IPS-11a (cell line): ENCODE measurements around the gene ABLIM3.

ENCODE experiments used
- H3K4me3 ChIP-seq: one replicate; pipeline ENCODE4 v1.5.1; 2013; ENCODE audit warnings: low read depth, low read length, control low read depth

Gene ABLIM3

DNA sequence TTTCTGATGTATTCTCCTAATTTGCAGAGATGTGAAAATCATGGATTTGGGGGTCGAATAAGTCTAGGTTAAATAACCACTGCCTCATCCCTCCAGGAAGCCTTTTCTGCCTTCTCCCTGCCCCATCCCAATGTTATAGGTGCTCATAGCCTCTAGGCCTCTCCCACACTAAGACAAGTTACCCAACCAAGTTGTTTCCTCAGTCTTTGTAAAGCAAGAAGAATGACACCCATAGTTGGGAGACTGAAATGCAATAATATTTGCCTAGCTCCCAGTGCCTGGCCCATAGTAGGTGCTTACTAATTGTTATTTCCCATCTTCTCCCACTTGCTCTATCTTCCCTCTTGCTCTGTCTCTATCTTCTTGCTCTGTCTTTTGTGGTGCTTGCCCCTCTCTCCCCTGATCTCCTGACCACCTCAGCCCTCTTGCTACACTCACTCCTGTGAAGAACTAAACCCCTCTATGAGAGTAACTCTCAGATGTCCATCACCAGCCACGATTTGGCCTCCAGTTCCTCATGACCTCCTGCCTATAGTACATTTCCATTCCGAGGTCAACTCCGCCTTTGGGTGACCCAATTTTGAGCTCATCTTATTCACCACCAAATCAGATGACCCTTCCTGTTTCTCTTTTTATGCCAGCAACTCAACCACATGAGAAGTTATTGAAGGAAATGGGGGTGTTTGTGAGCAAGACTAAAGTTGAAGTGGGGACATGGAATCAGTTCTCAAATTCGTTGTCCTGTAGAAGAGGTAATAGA, 137.3 kb downstream of the ABLIM3 start:
- H3K4me3 ChIP-seq: no peak overlapping the region

GRCh38 chr5:149279661-149280060, 138.4 kb downstream of the ABLIM3 start:
- H3K4me3 ChIP-seq: no peak overlapping the region

- no peak overlapping the region for H3K4me3 ChIP-seq
Measured at GRCh38 chr5:149280124-149280523, 138.8 kb downstream of the ABLIM3 start.

- no peak overlapping the region for H3K4me3 ChIP-seq
Measured at GRCh38 chr5:149280802-149281201, 139.5 kb downstream of the ABLIM3 start.

DNA sequence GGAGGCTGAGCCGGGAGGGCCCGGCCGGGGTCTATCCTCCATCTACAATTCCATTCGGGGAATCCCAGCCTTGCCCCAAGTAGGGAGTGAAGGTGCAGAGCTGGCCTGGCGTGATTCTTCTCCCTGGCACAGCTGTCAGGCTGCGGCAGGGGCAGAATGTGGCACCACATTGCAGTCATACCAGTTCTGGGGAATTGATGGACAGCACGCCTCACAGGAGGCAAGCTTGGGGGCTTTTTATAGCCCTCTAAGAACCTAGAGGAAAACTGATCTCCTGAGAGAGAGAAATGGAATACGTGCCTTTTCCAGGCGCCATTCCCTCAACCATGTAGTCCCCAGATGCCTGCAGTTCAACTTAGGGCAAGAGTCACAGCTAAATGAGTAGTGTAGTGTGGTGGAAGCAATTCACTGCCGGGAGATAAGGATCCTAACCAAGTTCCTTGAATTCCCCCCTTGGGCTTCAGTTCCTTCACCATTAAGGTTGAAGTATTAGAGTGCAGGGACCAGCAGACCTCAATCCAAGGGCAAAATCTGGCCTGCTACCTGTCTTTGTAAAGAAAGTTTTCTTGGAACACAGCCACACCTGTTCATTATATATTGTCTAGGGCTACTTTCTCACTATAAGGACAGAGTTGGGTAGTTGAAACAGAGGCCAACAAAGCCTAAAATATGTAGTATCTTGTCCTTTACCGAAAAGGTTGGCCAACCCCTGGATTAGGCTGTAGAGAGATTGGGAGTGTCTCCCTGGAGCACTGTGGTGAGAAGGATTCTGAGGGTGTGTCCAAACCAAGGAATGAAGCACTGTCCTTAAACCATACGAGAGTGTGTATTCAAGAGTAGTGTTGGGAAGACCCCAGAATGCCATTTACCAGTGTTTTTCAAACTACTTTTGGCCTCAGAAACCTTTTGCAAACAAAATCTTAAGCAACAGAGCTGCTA, 141.0 kb downstream of the ABLIM3 start:
- H3K4me3 ChIP-seq: no peak overlapping the region

DNA sequence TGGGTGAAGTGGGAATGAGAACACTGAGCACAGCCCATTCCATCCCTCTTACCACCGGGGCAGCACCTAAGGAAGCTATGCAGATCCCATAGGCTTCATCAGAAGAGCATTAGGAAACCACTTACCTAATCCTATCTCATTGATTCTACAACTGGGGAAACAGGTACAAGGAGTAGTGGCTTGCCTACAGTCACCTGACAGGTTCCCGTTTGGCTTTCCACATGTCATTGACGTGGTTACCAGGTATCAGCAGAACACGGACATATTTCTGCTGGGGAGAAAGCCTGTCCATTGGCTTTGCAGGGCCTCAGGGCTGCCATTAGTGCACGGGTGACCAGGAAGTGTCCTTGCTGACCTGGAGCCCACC, 141.7 kb downstream of the ABLIM3 start:
- no peak overlapping the region for H3K4me3 ChIP-seq

DNA sequence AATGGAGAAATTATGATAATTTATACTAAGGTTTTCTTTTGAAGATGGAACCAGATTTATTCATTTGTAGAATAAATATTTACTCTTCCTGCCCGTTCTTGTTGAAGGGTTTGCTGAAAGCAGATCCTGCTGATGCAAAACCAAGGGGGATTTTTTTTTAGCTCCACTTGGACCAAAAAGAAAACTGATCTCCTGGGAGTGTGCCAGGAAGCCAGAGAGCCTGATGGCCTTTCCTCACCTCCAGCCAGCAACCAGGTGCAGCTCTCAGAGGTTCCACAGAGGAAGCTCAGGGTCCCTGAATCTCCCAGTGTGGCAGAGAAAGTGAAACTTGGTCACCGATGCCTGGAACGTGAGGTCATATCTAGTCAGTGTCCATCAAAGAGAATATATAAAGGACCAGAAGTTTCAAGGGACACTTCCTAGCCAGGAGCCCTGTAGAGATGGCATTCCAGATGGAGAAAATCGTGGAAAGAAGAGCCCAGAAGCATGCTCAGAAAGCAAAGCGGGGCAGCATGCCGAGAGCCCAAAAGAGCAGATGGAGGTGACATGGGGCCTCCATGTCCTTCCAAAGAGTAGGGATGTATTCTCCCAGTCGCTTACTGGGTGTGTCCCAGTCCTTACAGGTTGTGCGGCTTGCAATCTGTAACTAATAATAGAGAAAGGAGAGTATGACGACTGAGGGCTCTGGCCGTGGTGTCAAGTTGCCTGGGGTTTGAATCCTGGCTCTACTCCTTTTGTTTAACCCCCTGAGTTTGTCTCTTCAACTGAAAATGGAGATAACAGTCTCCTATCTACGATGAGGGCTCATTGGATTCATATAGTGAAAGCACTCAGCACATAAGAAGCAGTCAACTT, 142.6 kb downstream of the ABLIM3 start:
- H3K4me3 ChIP-seq: no peak overlapping the region

- H3K4me3 ChIP-seq: no peak overlapping the region
Measured at GRCh38 chr5:149284501-149284900, 143.2 kb downstream of the ABLIM3 start.

DNA sequence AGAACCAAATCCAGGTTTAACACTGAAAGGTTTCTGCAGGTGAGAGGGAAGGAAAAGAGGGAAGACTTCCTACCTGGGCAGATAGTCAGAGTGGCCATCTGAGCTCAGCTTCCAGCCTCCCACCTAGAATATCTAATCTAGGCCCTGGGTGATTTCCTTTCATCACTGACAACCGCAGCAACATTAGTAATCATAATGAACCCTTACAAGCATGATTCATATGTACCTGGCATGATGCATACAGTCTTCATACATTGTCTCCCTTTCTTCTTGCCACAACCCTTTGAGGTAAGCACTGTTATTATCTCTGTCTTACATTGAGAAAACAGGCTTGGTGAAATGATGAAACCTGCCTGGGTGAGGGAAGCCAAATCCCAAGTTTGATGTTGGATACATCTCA, 143.9 kb downstream of the ABLIM3 start:
- H3K4me3 ChIP-seq: no peak overlapping the region

GRCh38 chr5:149288436-149288835, 147.1 kb downstream of the ABLIM3 start:
- H3K4me3 ChIP-seq: no peak overlapping the region

DNA sequence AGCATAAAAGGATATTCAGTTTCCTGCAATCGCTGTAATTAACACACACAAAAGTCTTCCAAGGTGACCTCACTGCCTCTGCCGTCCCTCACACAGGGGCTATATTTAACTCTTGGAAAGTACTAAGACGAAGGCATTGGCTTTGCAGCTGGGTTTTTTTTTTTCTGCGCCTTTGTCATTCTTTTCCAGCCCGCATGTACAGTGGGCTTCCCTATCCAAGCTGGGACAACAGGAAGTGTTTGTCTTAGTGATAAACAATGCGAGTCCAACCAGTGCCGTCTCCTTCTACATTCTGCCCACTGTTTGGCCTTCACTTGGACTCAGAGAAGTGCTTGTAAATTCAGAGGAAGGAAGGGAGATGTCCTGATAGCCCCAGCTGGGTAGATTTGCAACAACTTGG, 148.0 kb downstream of the ABLIM3 start:
- H3K4me3 ChIP-seq: no peak overlapping the region

- H3K4me3 ChIP-seq: no peak overlapping the region
Measured at GRCh38 chr5:149294872-149295829, 153.9 kb downstream of the ABLIM3 start.

- no peak overlapping the region for H3K4me3 ChIP-seq
Measured at GRCh38 chr5:149297340-149298025, 156.2 kb downstream of the ABLIM3 start.

DNA sequence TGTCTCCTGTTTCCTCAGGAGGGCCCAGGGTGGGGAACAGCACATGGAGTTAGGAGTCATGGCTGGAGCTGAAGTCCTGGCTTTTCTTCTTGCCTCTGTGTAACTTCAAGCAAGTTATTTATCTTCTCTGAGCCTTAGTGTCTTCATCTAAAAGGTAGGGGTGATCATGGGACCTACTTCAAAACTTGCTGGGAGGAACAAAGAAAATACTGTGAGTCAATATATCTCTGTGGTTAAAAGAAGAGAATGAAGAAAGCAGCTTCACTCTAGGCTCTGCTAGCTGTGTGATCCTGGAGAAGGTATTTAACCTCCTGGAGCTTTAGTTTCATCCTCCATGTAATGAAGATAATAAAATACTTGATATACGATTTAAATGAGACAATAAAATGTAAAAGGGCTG, 156.9 kb downstream of the ABLIM3 start:
- H3K4me3 ChIP-seq: no peak overlapping the region

GRCh38 chr5:149298842-149299404, 157.6 kb downstream of the ABLIM3 start:
- no peak overlapping the region for H3K4me3 ChIP-seq

DNA sequence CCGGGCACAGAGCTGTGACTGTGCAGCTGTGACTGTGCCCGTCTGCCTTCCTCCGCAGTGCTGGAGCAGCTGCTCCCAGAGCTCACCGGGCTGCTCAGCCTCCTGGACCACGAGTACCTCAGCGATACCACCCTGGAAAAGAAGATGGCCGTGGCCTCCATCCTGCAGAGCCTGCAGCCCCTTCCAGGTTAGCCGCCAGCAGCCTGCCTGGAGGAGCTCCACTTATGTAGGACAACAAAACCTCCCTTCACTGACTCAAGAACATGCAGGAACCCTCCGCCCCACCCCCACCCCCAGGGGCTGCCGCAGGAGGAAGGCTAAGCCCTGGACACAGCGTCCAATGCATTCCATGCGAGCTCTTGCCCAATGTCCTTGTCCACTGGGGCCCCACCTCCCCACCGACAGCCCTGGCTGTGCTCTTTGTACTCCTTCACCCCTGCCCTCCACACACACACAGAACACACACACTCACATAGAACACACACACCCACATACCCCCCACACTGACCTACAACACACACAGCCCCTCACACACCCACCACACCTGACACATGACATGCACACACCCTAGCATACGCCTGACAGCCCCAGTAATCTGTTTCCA, 158.3 kb downstream of the ABLIM3 start:
- H3K4me3 ChIP-seq: no peak overlapping the region

GRCh38 chr5:149300441-149300840, 159.1 kb downstream of the ABLIM3 start:
- no peak overlapping the region for H3K4me3 ChIP-seq

DNA sequence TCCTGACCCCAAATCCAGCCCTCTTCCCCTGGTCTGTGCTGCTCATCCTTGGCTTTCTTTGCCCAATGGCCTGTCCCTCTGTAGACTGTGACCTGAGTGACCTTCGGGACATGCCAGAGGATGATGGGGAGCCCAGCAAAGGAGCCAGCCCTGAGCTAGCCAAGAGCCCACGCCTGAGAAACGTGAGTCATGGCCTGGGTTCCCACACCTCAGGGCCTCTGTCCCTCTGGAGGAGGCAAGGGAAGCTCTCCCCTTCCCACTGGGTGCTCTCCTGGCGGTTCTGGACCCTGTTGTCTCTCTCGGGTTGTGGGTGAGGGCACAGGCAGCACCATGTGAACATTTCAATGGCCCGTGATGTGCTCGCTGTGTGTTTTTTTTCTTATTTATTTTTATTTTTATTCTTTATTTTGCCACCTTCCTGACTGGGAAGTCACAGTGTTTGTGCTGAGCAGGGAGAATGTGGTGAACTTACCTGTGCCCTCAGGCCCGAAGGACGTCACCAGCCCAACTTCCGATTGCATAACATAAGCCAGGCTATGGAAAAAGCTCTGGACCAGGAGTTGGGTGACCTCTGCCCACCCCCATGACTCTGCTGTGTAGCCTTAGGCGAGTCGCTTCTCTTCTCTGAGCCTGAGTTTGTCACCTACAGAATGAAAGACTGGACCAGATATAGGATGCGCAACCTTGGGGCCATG, 159.9 kb downstream of the ABLIM3 start:
- no peak overlapping the region for H3K4me3 ChIP-seq
